Middle frontal gyrus (tissue), 1 donor: ENCODE data around the gene SNX8.
"Not testable (repeated sequence)": the region's sequence is repeated elsewhere in the genome, so short reads cannot be mapped to it uniquely, and the experiment has no call there.

ENCODE experiments used
- DNase-seq: peaks from one replicate; pipeline ENCODE4 v3.0.0-alpha.2; 2015; ENCODE audit warnings: low spot score; ENCODE audit errors: extremely low spot score

SNX8 gene

GRCh38 chr7:2290877-2291276, 23.4 kb downstream of the SNX8 start:
- DNase-seq, result no peak

GRCh38 chr7:2289621-2290020, 24.6 kb downstream of the SNX8 start:
- DNase-seq, result no peak

- DNase-seq, result peak; percentile 43
These were observed 25.1 kb downstream of the SNX8 start for GRCh38 chr7:2289111-2289586.

GRCh38 chr7:2288503-2288902, 25.7 kb downstream of the SNX8 start:
- DNase-seq, result no peak

- DNase-seq, result no peak
These were observed 26.5 kb downstream of the SNX8 start for GRCh38 chr7:2287745-2288144.

GRCh38 chr7:2283074-2283473, 31.2 kb downstream of the SNX8 start:
- DNase-seq, result no peak

- DNase-seq, result peak; percentile 9
These were observed 32.0 kb downstream of the SNX8 start for GRCh38 chr7:2282185-2282751.

GRCh38 chr7:2281541-2281940, 32.7 kb downstream of the SNX8 start:
- no peak for DNase-seq

GRCh38 chr7:2280424-2280823, 33.8 kb downstream of the SNX8 start:
- no peak for DNase-seq

- DNase-seq, result no peak
These were observed 34.3 kb downstream of the SNX8 start for GRCh38 chr7:2279896-2280295.

- DNase-seq, result no peak
These were observed 36.2 kb downstream of the SNX8 start for GRCh38 chr7:2278026-2278425.

- no peak for DNase-seq
These were observed 38.1 kb downstream of the SNX8 start for GRCh38 chr7:2276107-2276506.

- no peak for DNase-seq
These were observed 39.1 kb downstream of the SNX8 start for GRCh38 chr7:2275101-2275500.

- no peak for DNase-seq
These were observed 39.6 kb downstream of the SNX8 start for GRCh38 chr7:2274666-2275065.

GRCh38 chr7:2273866-2274265, 40.4 kb downstream of the SNX8 start:
- no peak for DNase-seq

GRCh38 chr7:2272031-2272430, 42.2 kb downstream of the SNX8 start:
- DNase-seq, result no peak

- DNase-seq, result no peak
These were observed 42.8 kb downstream of the SNX8 start for GRCh38 chr7:2271273-2272026.

- no peak for DNase-seq
These were observed 43.7 kb downstream of the SNX8 start for GRCh38 chr7:2270495-2270894.

- DNase-seq, result no peak
These were observed 44.2 kb downstream of the SNX8 start for GRCh38 chr7:2269991-2270460.

GRCh38 chr7:2269089-2269990, 44.9 kb downstream of the SNX8 start:
- DNase-seq, result not testable (repeated sequence)

- no peak for DNase-seq
These were observed 47.3 kb downstream of the SNX8 start for GRCh38 chr7:2266911-2267310.

- DNase-seq, result no peak
These were observed 50.1 kb downstream of the SNX8 start for GRCh38 chr7:2264158-2264557.
